ENCODE results near the gene FRY.

- TF ChIP-seq CTCF (IDR thresholded peaks at IDR 0.05) (no peak), POLR2A (IDR thresholded peaks at IDR 0.05) (no peak)
These were observed 279.8 kb downstream of the FRY start for GRCh38 chr13:32311188-32311897.
